K562 (cell line): Measurements from ENCODE around the gene ATF3. TPM values are rescaled to one million over a fixed set of nuclear protein-coding genes. Genes with fewer than 3 reads are reported as not detected.

ENCODE experiments used
- C11orf30 ChIP-seq: fragments of 450-650 bp; IDR thresholded peaks from 2 replicates; pipeline ENCODE4 v1.6.1; 2016; ENCODE audit warnings: low read depth, mild to moderate bottlenecking
- FOXO4 ChIP-seq: fragments of 450-650 bp; formaldehyde crosslinking; IDR thresholded peaks from 2 replicates; pipeline ENCODE4 v1.4.0; 2020; ENCODE audit warnings: mild to moderate bottlenecking, moderate library complexity
- HDAC2 ChIP-seq: fragments of 450-650 bp; IDR thresholded peaks from 2 replicates; pipeline ENCODE4 v1.6.1; 2016; ENCODE audit warnings: mild to moderate bottlenecking
- HOMEZ ChIP-seq: fragments of 250-450 bp; sonication (Bioruptor Pico); IDR thresholded peaks from 2 replicates; pipeline ENCODE4 v1.4.0; 2020; ENCODE audit warnings: mild to moderate bottlenecking, moderate library complexity
- KAT7 ChIP-seq: sonication (generic); formaldehyde crosslinking; IDR thresholded peaks from 2 replicates; pipeline ENCODE4 v1.8.0; 2022; ENCODE audit warnings: missing genetic modification reagents, mild to moderate bottlenecking, borderline replicate concordance
- NFE2 ChIP-seq: IDR thresholded peaks from 2 replicates; pipeline ENCODE4 v1.6.1; 2014; ENCODE audit warnings: antibody characterized with exemption, low read depth
- STAT6 ChIP-seq: sonication (generic); formaldehyde crosslinking; IDR thresholded peaks from 2 replicates; pipeline ENCODE4 v1.8.1; 2023; ENCODE audit warnings: mild to moderate bottlenecking, missing genetic modification reagents
- ZBED1 ChIP-seq: IDR thresholded peaks from 2 replicates; pipeline ENCODE4 v1.6.1; 2014
- ZBTB26 ChIP-seq: fragments of 450-650 bp; formaldehyde crosslinking; IDR thresholded peaks from 2 replicates; pipeline ENCODE4 v1.4.0; 2022; ENCODE audit warnings: missing genetic modification characterization
- ZFPM2 ChIP-seq: fragments of 250-450 bp; sonication (Bioruptor Pico); IDR thresholded peaks from 2 replicates; pipeline ENCODE4 v1.5.1; 2022; ENCODE audit warnings: mild to moderate bottlenecking
- ZNF143 ChIP-seq: sonication (generic); formaldehyde crosslinking; IDR thresholded peaks from 2 replicates; pipeline ENCODE4 v1.9.0; 2022; ENCODE audit warnings: mild to moderate bottlenecking, missing genetic modification reagents
- ZNF23 ChIP-seq: fragments of 250-450 bp; sonication (Bioruptor Pico); IDR thresholded peaks from 2 replicates; pipeline ENCODE4 v1.4.0; 2020; ENCODE audit warnings: mild to moderate bottlenecking
- ZNF280B ChIP-seq: fragments of 250-450 bp; sonication (Bioruptor Pico); IDR thresholded peaks from 2 replicates; pipeline ENCODE4 v1.5.1; 2021; ENCODE audit warnings: mild to moderate bottlenecking
- ZNF316 ChIP-seq: fragments of 450-650 bp; IDR thresholded peaks from 2 replicates; pipeline ENCODE4 v1.6.1; 2016
- ZNF592 ChIP-seq: fragments of 450-650 bp; IDR thresholded peaks from 2 replicates; pipeline ENCODE4 v1.6.1; 2017; ENCODE audit warnings: antibody characterized with exemption, mild to moderate bottlenecking
- polyA plus RNA-seq, 8 experiments: library from polyadenylated mRNA; depleted of rRNA in 4 of 8; stranded (reverse) in 5 of 8; unstranded in 3 of 8; fragments of >200 nt; fragmentation: Nextera tagmentation in 2 of 8; fragmentation: Illumina TruSeq in 1 of 8; extraction: Ambion mirVana in 2 of 8; extraction: Trizol in 1 of 8; gene quantifications; 2 replicates each; pipeline versions ENCODE4 v1.2.1 to v1.2.3, GENCODE V29; 2011 to 2014; ENCODE audit warnings: inconsistent platforms in 1 of 8, missing spikeins in 1 of 8
- total RNA-seq, 7 experiments: library from RNA; depleted of rRNA in 6 of 7; stranded (reverse); fragments of >200 nt in 6 of 7; fragmentation: Illumina TruSeq in 2 of 7; extraction: Trizol in 2 of 7; gene quantifications; 2 replicates each; pipeline versions ENCODE4 v1.2.1 to v1.2.3, GENCODE V29; 2011 to 2021; ENCODE audit warnings: low replicate concordance in 1 of 7

Gene ATF3
- total and polyA plus RNA-seq, 9 of the 15 experiments (the other 6 are each of a cell fraction or from before 2014, with no cell fraction given) = 3.5 to 28.2 (median 19.8) TPM

GRCh38 chr1:212607913-212608391 lies 609 bp upstream of the ATF3 start (continued):
- TF ChIP-seq ZBTB26 (CRISPR knock-in tag) (0 out of 2 replicates have a peak, but pooled peaks have one; percentile 18), C11orf30 (peak; percentile 56; the same call in 1 of the 2 replicates), FOXO4 (CRISPR knock-in tag) (0 out of 2 replicates have a peak, but pooled peaks have one; percentile 43), HOMEZ (CRISPR knock-in tag) (0 out of 2 replicates have a peak, but pooled peaks have one; percentile 36), NFE2 (peak; percentile 56; the same call in 1 of the 2 replicates), ZFPM2 (CRISPR knock-in tag) (0 out of 2 replicates have a peak, but pooled peaks have one; percentile 46), KAT7 (CRISPR knock-in tag) (peak; percentile 77; the same call in 1 of the 2 replicates), ZNF280B (no peak), STAT6 (CRISPR knock-in tag) (no peak), ZNF316 (peak; percentile 54; the same call in 1 of the 2 replicates), ZNF143 (peak; percentile 36; the same call in 1 of the 2 replicates), HDAC2 (peak; percentile 59; the same call in 1 of the 2 replicates), ZNF23 (0 out of 2 replicates have a peak, but pooled peaks have one; percentile 61), ZBED1 (0 out of 2 replicates have a peak, but pooled peaks have one; percentile 39), ZNF592 (no peak)
